HepG2 (cell line): ENCODE data around the gene GNG5. TPM values are rescaled to one million over a fixed set of nuclear protein-coding genes. Genes with fewer than 3 reads are reported as not detected.
A peak's percentile ranks its signal among the peaks of the same experiment; 100 is the strongest.

Source experiments
- ATAC-seq: fragments of 200-7000 bp; cut with Tn5 transposase; 3 replicates; pipeline ENCODE4 v1.9.1; 2020; ENCODE audit warnings: mild to moderate bottlenecking, moderate library complexity
- BruUV-seq: library from RNA; stranded (reverse); fragments of 400-500 nt; replicated peaks from 2 replicates; lab custom pipeline; 2021; lab: Mats Ljungman, UMichigan
- CTCF ChIA-PET: fragments of 300-600 bp; formaldehyde crosslinking; extraction: SDS; loops from one replicate; lab custom pipeline; 2021; ENCODE audit warnings: low total read pairs, inconsistent platforms, low intra/inter-chr PET ratio; lab: Yijun Ruan, JAX
- POLR2A ChIA-PET: fragments of 350-600 bp; sonication (Branson Sonifier 250); formaldehyde crosslinking; loops from one replicate; lab custom pipeline; 2020; ENCODE audit warnings: antibody characterized with exemption, inconsistent platforms; lab: Yijun Ruan, JAX
- DNase-seq: peaks from one replicate; pipeline ENCODE4 v3.0.0-alpha.2; 2015; ENCODE audit warnings: low spot score
- FAIRE-seq: peaks from 3 replicates; lab custom pipeline; 2011; peaks lifted over from hg19 to GRCh38; lab: Jason Lieb, UNC
- H2AFZ ChIP-seq: one replicate; pipeline ENCODE4 v1.6.1; 2011; ENCODE audit warnings: low read length, inconsistent platforms
- H3K27ac ChIP-seq: fragments of 300-600 bp; 3 replicates; pipeline ENCODE4 v1.8.0; 2011; ENCODE audit warnings: mixed run types, mild to moderate bottlenecking, mixed read lengths, low read length, inconsistent platforms; ENCODE audit not compliant: insufficient read depth; ENCODE audit errors: extremely low read length
- H3K27me3 ChIP-seq, 2 experiments: fragments of 200-600 bp in 1 of 2; 2 replicates in 1 of 2; 3 replicates in 1 of 2; pipeline versions ENCODE4 v1.6.0 to v1.8.0; 2011; ENCODE audit warnings: low read length in 2 of 2, mild to moderate bottlenecking in 2 of 2, moderate library complexity in 2 of 2, inconsistent platforms in 1 of 2; ENCODE audit not compliant: insufficient read depth in 2 of 2, control insufficient read depth in 1 of 2
- H3K36me3 ChIP-seq, 2 experiments: fragments of 200-600 bp in 1 of 2; replicated peaks in 1 of 2; 2 replicates in 1 of 2; 3 replicates in 1 of 2; pipeline versions ENCODE4 v1.5.1 to v1.8.0; 2011; ENCODE audit warnings: low read length in 2 of 2, inconsistent platforms in 1 of 2; ENCODE audit not compliant: insufficient read depth in 2 of 2, control insufficient read depth in 1 of 2
- H3K4me1 ChIP-seq: 2 replicates; pipeline ENCODE4 v1.5.1; 2012; ENCODE audit warnings: low read length, inconsistent platforms; ENCODE audit not compliant: insufficient read depth
- H3K4me2 ChIP-seq: 2 replicates; pipeline ENCODE4 v1.6.0; 2011; ENCODE audit warnings: low read depth, low read length, inconsistent platforms
- H3K4me3 ChIP-seq, 3 experiments: fragments of 200-600 bp in 1 of 3; sonication (generic), shearing (Covaris generic) in 1 of 3; replicated peaks in 1 of 3; 2 replicates each; pipeline ENCODE4 v1.5.1; 2011 to 2016; ENCODE audit warnings: low read length in 3 of 3, inconsistent platforms in 2 of 3, low read depth in 2 of 3, mild to moderate bottlenecking in 2 of 3, control low read depth in 1 of 3, mixed read lengths in 1 of 3; ENCODE audit not compliant: insufficient read depth in 1 of 3
- H3K79me2 ChIP-seq: one replicate; pipeline ENCODE4 v1.6.1; 2011; ENCODE audit warnings: low read length, inconsistent platforms; ENCODE audit not compliant: insufficient read depth
- H3K9ac ChIP-seq: 2 replicates; pipeline ENCODE4 v1.6.0; 2011; ENCODE audit warnings: mild to moderate bottlenecking, low read depth, low read length, inconsistent platforms; ENCODE audit not compliant: insufficient read depth
- H3K9me3 ChIP-seq: 2 replicates; pipeline ENCODE4 v1.5.1; 2012; ENCODE audit warnings: mild to moderate bottlenecking, low read length
- H4K20me1 ChIP-seq: 2 replicates; pipeline ENCODE4 v1.6.0; 2011; ENCODE audit warnings: inconsistent platforms, mild to moderate bottlenecking, low read length, moderate library complexity; ENCODE audit not compliant: insufficient read depth
- BRD4 ChIP-seq: sonication (generic); formaldehyde crosslinking; IDR thresholded peaks from 2 replicates; pipeline ENCODE4 v1.4.0; 2020; ENCODE audit warnings: missing genetic modification reagents
- CEBPB ChIP-seq: IDR thresholded peaks from 2 replicates; pipeline ENCODE4 v1.6.1; 2011; ENCODE audit warnings: low read depth, low read length, improper control_type of control experiment, borderline replicate concordance
- DR1 ChIP-seq: sonication (generic); formaldehyde crosslinking; IDR thresholded peaks from 2 replicates; pipeline ENCODE4 v1.8.0; 2021; ENCODE audit warnings: mild to moderate bottlenecking, missing genetic modification reagents, inconsistent platforms
- JARID2 ChIP-seq: sonication (generic); formaldehyde crosslinking; IDR thresholded peaks from 2 replicates; pipeline ENCODE4 v1.8.1; 2023; ENCODE audit warnings: missing genetic modification reagents, inconsistent platforms; ENCODE audit not compliant: insufficient replicate concordance
- KAT8 ChIP-seq: IDR thresholded peaks from 2 replicates; pipeline ENCODE4 v1.6.1; 2016; ENCODE audit warnings: missing genetic modification reagents, missing compliant biosample characterization
- KDM5B ChIP-seq: sonication (generic); formaldehyde crosslinking; IDR thresholded peaks from 2 replicates; pipeline ENCODE4 v1.4.0; 2020; ENCODE audit warnings: missing genetic modification reagents, mild to moderate bottlenecking, borderline replicate concordance
- MTF1 ChIP-seq: sonication (generic); formaldehyde crosslinking; IDR thresholded peaks from 2 replicates; pipeline ENCODE4 v1.5.0; 2020; ENCODE audit warnings: missing genetic modification reagents
- NR2C2 ChIP-seq: sonication (generic); formaldehyde crosslinking; IDR thresholded peaks from 2 replicates; pipeline ENCODE4 v1.4.0; 2020; ENCODE audit warnings: missing genetic modification reagents, mild to moderate bottlenecking, moderate library complexity, borderline replicate concordance
- SMAD1 ChIP-seq: sonication (generic); formaldehyde crosslinking; IDR thresholded peaks from 2 replicates; pipeline ENCODE4 v1.4.0; 2020; ENCODE audit warnings: missing genetic modification reagents, low read depth, mild to moderate bottlenecking, borderline replicate concordance
- WIZ ChIP-seq: sonication (generic); formaldehyde crosslinking; IDR thresholded peaks from 2 replicates; pipeline ENCODE4 v1.5.1; 2020; ENCODE audit warnings: mild to moderate bottlenecking, missing genetic modification reagents
- ZBTB14 ChIP-seq: sonication (generic); formaldehyde crosslinking; IDR thresholded peaks from 2 replicates; pipeline ENCODE4 v1.4.0; 2020; ENCODE audit warnings: missing genetic modification reagents
- ZFYVE20 ChIP-seq: sonication (generic); formaldehyde crosslinking; IDR thresholded peaks from 2 replicates; pipeline ENCODE4 v1.8.0; 2023; ENCODE audit warnings: low read depth, mild to moderate bottlenecking, moderate library complexity, missing genetic modification reagents, borderline replicate concordance
- ZNF18 ChIP-seq: sonication (generic); formaldehyde crosslinking; IDR thresholded peaks from 2 replicates; pipeline ENCODE4 v1.8.0; 2022; ENCODE audit warnings: mild to moderate bottlenecking, missing genetic modification reagents; ENCODE audit not compliant: insufficient replicate concordance
- ZNF256 ChIP-seq: sonication (generic); formaldehyde crosslinking; conservative IDR thresholded peaks from 2 replicates; pipeline ENCODE4 v1.4.0; 2020; ENCODE audit warnings: missing genetic modification reagents
- ZNF557 ChIP-seq: sonication (generic); formaldehyde crosslinking; IDR thresholded peaks from 2 replicates; pipeline ENCODE4 v1.4.0; 2020; ENCODE audit warnings: missing genetic modification reagents
- ZSCAN29 ChIP-seq: sonication (generic); formaldehyde crosslinking; conservative IDR thresholded peaks from 2 replicates; pipeline ENCODE4 v1.4.0; 2020; ENCODE audit warnings: mild to moderate bottlenecking, missing genetic modification reagents
- WGBS: methylation state at CpG from one replicate; pipeline ENCODE4 v1.1.6; 2017; ENCODE audit warnings: low lambda C conversion rate; 5-methylcytosine and 5-hydroxymethylcytosine counted together
- in situ Hi-C: cut with HindIII; loops from 2 replicates; pipeline ENCODE4 v1.10.0; 2017; ENCODE audit warnings: low pct_unique_long_range_greater_than_20kb; ENCODE audit not compliant: extremely low pct_ligation_motif_present
- intact Hi-C: fragments of 100-400 bp; cut with micrococcal nuclease; formaldehyde crosslinking; loops from one replicate; pipeline ENCODE4 v1.10.0; 2022; ENCODE audit not compliant: unreplicated experiment
- polyA plus RNA-seq, 8 experiments: library from polyadenylated mRNA; depleted of rRNA in 3 of 8; stranded (reverse) in 7 of 8; unstranded in 1 of 8; fragments of >200 nt; fragmentation: Illumina TruSeq in 4 of 8; extraction: Trizol in 4 of 8; gene quantifications; 2 replicates each; pipeline versions ENCODE4 v1.2.1 to v1.2.3, GENCODE V29; 2011 to 2016; ENCODE audit warnings: low read depth in 4 of 8, missing spikeins in 1 of 8, mixed read lengths in 1 of 8; ENCODE audit not compliant: insufficient read depth in 1 of 8
- total RNA-seq, 5 experiments: library from RNA; depleted of rRNA; stranded (reverse); fragments of >200 nt; fragmentation: Illumina TruSeq; extraction: Trizol; gene quantifications; 2 replicates each; pipeline ENCODE4 v1.2.3, GENCODE V29; 2016; ENCODE audit warnings: low read depth in 1 of 5
- TF ChIP-seq, protein P1 (sequence below): sonication (generic); formaldehyde crosslinking; IDR thresholded peaks from 2 replicates; pipeline ENCODE4 v1.4.0; 2020; ENCODE audit warnings: mild to moderate bottlenecking, missing genetic modification reagents

The GNG5 gene
- total and polyA plus RNA-seq, 2 of the 13 experiments (the other 11 are each of a cell fraction or from before 2014, with no cell fraction given) = 103 to 137 TPM

DNA sequence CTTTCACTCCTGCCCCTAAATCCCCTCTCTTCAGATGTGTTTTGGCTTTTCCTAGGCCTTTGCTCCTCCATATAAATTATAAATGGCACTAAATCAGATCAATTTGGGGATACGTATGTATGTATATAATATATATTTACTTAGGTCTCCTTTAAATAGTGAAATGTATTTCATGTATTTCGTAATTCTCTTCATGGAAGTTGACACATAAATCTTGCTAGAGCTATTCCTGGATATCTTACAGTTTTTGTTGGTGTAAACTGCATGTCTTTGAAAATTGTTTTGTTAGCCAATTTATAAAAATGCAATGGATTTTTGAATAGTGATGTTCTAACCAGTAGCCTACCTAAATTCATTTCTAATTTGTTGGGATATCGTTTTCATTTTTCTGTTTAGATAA lies 18.3 kb downstream of the GNG5 start:
- ATAC-seq (no peak), FAIRE-seq (no peak), DNase-seq (no peak)
- H3K9ac ChIP-seq = no peak overlapping the region
- POLR2A ChIA-PET = no interaction called here
- H3K27me3 ChIP-seq = no peaks in the 10 kb centered on the region
- H4K20me1 ChIP-seq = no peaks in the 10 kb centered on the region
- peaks cover 21% of the 10 kb centered on the region for H3K4me1 ChIP-seq
- H3K4me2 ChIP-seq = no peak overlapping the region
- peaks cover 3% of the 10 kb centered on the region for H3K79me2 ChIP-seq
- no peak overlapping the region for H3K27ac ChIP-seq
- no TSS peak for BruUV-seq
- WGBS = 94% methylated on average over 3 of the region's 3 CpGs
- in situ Hi-C loops (no loop called here), intact Hi-C loops (no loop called here)
- peaks cover 6 to 47% of the 10 kb centered on the region in 2 experiments for H3K36me3 ChIP-seq
- H3K9me3 ChIP-seq = no peaks in the 10 kb centered on the region
- TF ChIP-seq ZNF557 (CRISPR knock-in tag) (no peak), CEBPB (peak; percentile 52; the same call in 1 of the 2 replicates)
- TF ChIP-seq, all 625 proteins: peak for 1
- H3K4me3 ChIP-seq = no peak overlapping the region
- no peak overlapping the region for H2AFZ ChIP-seq
- CTCF ChIA-PET = no interaction called here

DNA sequence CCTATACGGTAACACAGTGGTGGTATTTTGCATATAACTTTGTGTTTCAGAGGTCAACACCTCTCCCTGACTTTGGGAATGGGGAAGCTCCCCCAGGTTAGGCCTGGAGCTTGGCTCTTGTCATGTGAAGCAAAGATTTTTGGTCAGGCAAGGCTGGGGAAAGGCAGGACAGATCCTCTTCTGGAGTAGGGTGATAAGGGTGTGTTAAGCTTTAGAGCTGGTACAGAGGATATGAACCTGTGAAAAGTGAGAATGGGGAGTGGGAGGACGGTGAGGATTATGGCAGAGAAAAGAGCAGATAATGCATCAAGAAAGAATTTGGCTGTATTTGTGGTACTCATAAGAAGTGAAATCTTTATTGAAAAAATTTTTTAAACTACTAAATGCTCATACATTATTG lies 25.1 kb downstream of the GNG5 start:
- POLR2A ChIA-PET = interaction anchor here (3.5 kb wide), 1 partner anchor 25 kb away, joined by 22 read pairs; the partner anchor contains the start of genes GNG5 and SPATA1
- Histone ChIP-seq H3K9me3 (peaks cover 14% of the 10 kb centered on the region), H3K79me2 (peaks cover 23% of the 10 kb centered on the region), H4K20me1 (0 out of 2 replicates have a peak, but pooled peaks cover 2% of the 10 kb centered on the region), H3K27ac (no peak overlapping the region), H3K4me1 (peaks cover 20% of the 10 kb centered on the region), H3K9ac (no peak overlapping the region), H2AFZ (no peak overlapping the region), H3K4me3 (no peak overlapping the region; a peak in 1 of 6 replicates), H3K27me3 (no peaks in the 10 kb centered on the region; a peak in 1 of 5 replicates), H3K36me3 (peaks cover 0 to 24% of the 10 kb centered on the region in 2 experiments), H3K4me2 (peak overlapping the region; percentile 29)
- WGBS = 93% methylated on average over 2 of the region's 2 CpGs
- ATAC-seq (no peak), FAIRE-seq (no peak), DNase-seq (no peak)
- CTCF ChIA-PET = no interaction called here
- BruUV-seq = no TSS peak
- no peak for TF ChIP-seq MTF1
- TF ChIP-seq WIZ (CRISPR knock-in tag) = no peak
- TF ChIP-seq DR1 (CRISPR knock-in tag) = no peak
- TF ChIP-seq ZNF256 = no peak
- TF ChIP-seq, protein P1, sequence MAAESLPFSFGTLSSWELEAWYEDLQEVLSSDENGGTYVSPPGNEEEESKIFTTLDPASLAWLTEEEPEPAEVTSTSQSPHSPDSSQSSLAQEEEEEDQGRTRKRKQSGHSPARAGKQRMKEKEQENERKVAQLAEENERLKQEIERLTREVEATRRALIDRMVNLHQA (CRISPR knock-in tag) = no peak
- TF ChIP-seq ZSCAN29 = no peak
- TF ChIP-seq ZBTB14 (CRISPR knock-in tag) = no peak
- no peak for TF ChIP-seq BRD4 (CRISPR knock-in tag)
- TF ChIP-seq KDM5B (CRISPR knock-in tag) = no peak
- TF ChIP-seq KAT8 = no peak
- no peak for TF ChIP-seq ZNF18 (CRISPR knock-in tag)
- TF ChIP-seq SMAD1 (CRISPR knock-in tag) = no peak
- no peak for TF ChIP-seq JARID2 (CRISPR knock-in tag)
- no peak for TF ChIP-seq NR2C2 (CRISPR knock-in tag)
- TF ChIP-seq ZFYVE20 (CRISPR knock-in tag) = no peak
- intact Hi-C loops = loop anchor here (5.0 kb wide), 1 partner anchor 1091 kb away; no protein-coding TSS in a partner anchor
- in situ Hi-C loops = no loop called here
